Iris pigment epithelial cell (primary cell): ENCODE data around the gene CDH23.
"Not testable (repeated sequence)": the region's sequence is repeated elsewhere in the genome, so short reads cannot be mapped to it uniquely, and the experiment has no call there.

Experiments used
- DNase-seq: peaks from one replicate; pipeline ENCODE4 v3.0.0-alpha.2; 2011; ENCODE audit warnings: low read depth

CDH23 gene

GRCh38 chr10:71838264-71839211 lies 441.8 kb downstream of the CDH23 start:
- peak; percentile 81 for DNase-seq

- peak; percentile 98 for DNase-seq
Observed at GRCh38 chr10:71840177-71840957, 443.6 kb downstream of the CDH23 start.

DNA sequence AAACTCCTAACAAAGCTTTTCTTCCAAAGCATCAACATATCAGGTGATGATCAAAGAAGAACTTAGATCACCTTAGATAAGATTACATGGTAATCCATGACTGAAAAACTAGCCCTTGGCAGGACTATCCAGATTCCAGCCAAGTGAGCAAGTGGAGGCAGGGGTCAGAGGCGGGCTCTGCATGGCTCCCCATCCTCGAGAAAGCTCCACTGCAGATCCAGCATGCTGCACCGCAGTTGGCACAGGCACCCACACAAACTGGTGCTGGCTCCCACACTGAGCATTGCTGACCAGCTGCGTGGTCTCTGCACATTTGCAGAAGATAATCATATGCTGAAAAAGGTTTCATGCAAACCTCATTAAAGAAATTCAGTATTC lies 444.2 kb downstream of the CDH23 start:
- no peak for DNase-seq

GRCh38 chr10:71842422-71842821 lies 445.7 kb downstream of the CDH23 start:
- no peak for DNase-seq

GRCh38 chr10:71842856-71843686 lies 446.4 kb downstream of the CDH23 start:
- no peak for DNase-seq

GRCh38 chr10:71844084-71844483 lies 447.4 kb downstream of the CDH23 start:
- no peak for DNase-seq

DNA sequence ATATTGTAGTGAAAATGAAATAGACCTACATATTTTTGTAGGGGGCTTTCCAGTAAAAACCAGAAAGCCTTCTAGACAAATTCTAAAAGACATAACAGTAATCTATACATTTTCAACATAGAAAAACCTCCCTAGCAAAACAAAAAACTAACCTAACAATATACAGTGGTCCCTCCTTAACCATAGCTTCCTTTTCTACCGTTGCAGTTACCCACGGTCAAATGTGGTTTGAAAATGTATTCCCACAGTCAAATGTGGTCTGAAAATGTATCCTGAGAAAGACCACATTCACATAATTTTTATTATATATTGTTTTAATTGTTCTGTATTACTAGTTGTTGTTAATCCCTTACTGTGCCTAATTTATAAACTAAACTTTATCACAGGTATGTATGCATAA lies 448.0 kb downstream of the CDH23 start:
- no peak for DNase-seq

- DNase-seq = peak; percentile 34
Observed at GRCh38 chr10:71845410-71846405, 449.0 kb downstream of the CDH23 start.

DNA sequence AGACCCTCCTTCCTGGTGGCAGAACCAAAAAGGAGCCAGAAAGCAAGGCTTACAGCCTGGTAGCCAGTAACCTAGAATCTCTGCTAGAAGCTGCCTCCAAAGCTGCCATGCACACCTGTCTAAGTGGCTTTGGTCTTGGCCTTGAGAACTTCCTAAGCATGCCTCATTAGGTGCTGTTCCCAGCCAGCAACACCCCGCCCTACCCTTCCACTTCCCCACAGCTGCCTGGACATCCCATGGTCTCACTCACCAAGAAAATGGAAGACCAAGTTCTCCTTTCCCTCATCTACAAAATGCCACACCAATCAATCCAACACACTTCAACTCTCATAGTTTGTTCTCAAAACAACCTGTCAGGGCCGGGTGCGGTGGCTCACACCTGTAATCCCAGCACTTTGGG lies 450.1 kb downstream of the CDH23 start:
- DNase-seq = no peak

GRCh38 chr10:71847418-71847817 lies 450.7 kb downstream of the CDH23 start:
- no peak for DNase-seq

GRCh38 chr10:71848325-71849275 lies 451.9 kb downstream of the CDH23 start:
- DNase-seq = peak; percentile 39

GRCh38 chr10:71849461-71849908 lies 452.8 kb downstream of the CDH23 start:
- no peak for DNase-seq

DNA sequence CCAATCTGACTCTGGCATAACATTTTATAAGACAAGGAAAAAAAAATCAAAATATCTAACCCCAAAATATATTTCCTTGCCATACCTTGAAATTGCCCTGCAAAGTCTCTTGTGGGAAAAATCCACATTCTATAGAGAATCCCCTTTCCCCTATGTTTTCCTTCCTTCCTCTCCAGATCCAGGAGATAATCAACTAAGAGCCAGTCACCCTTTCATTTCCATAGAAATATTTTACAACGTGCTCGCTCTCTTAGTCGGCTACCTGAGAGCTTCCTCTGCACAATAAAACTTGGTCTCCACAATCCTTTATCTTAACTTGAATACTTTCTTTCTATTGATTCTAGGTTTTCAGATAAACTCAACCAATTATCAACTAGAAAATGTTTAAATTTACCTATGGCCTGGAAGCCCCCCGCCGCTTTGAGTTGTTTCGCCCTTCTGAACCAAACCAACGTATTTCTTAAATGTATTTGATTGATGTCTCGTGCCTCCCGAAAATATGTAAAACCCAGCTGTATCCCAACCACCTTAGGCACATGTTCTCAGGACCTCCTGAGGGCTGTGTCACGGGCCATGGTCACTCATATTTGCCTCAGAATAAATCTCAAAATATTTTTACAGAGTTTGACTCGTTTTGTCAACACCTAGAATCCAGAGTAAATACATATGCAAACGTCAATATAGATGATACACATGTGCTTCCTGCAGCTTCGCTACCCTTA lies 453.5 kb downstream of the CDH23 start:
- DNase-seq = no peak

DNA sequence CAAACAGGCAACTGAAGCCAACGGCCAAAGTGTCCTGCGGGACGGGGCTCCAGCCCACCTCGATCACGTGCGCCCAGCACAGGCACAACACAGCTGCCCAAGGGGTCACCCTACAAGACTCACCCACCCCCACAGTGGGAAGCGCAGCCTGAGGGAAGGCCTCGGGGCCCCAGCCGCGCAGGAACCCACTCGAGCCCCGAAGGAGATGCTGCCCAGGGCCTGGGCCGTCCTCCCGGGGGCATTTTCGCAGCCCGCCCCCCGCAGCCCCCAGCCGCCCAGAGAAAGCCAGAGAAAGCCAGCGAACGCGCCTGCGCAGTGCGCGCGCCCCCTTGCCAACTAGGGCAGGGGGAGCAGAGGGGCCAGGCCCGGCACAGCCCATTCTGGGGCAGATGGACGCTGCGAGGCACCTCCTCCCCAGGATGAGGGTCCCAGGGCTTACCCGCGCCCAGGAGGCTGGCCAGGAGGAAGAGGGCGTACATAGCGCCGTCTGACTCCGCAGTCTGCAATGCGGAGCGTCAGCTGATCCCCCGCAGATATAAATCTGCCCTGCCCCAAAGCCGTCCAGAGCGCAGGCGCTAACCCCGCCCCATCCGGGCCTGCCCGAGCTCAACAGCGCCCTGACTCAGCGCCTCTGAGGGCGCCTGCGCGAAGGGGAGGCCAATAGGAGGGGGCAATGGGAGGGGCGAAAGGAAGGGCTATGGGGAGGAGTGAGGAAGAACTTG lies 454.2 kb downstream of the CDH23 start, which contains the start of gene PSAP:
PSAP (minus strand) TSS at position 509 of the 722 bp plus-strand sequence; CDS start at position 479, 30 bp downstream.
- DNase-seq = peak; percentile 97

GRCh38 chr10:71851465-71852095 lies 454.9 kb downstream of the CDH23 start:
- DNase-seq = not testable (repeated sequence)

DNA sequence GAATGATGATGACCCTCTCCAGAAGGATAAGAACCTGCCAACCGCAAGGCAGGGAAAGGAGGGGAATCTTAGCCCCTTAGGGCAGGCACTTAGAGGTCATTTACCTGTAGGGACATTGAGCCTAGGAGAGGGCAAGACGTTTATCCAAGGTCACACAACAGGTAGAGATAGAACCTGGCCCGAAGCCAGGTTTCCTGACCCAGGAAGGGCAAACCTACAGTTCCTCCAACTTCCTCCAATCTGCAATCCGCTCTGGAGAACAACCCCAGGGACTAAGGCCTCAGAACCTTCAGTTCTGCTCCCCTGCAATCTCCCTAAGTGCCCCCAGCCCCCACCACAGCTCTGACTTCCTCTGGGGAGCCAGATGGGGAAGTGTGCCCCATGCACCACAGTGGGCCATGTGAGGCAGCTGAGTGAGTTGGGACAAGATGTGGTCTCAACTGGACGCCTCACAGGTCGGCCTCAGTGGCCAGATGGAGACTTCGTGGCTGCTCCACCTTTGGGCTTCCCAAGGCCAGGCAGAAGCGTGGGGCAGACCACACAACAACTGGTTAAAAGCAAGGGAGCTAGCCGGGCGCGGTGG lies 455.7 kb downstream of the CDH23 start:
- DNase-seq = no peak

- peak; percentile 37 for DNase-seq
Observed at GRCh38 chr10:71854031-71854430, 457.3 kb downstream of the CDH23 start.
